ENCODE results near the gene FCHSD2.
A peak's percentile ranks its signal among the peaks of the same experiment; 100 is the strongest.

FCHSD2 gene

GRCh38 chr11:72823105-72823804 lies 318.9 kb downstream of the FCHSD2 start:
- no peak for DNase-seq (ENCODE audit: low spot score)
- no peak for TF ChIP-seq CTCF (IDR thresholded peaks at IDR 0.05; ENCODE audit: extremely low read depth, missing control alignments)

DNA sequence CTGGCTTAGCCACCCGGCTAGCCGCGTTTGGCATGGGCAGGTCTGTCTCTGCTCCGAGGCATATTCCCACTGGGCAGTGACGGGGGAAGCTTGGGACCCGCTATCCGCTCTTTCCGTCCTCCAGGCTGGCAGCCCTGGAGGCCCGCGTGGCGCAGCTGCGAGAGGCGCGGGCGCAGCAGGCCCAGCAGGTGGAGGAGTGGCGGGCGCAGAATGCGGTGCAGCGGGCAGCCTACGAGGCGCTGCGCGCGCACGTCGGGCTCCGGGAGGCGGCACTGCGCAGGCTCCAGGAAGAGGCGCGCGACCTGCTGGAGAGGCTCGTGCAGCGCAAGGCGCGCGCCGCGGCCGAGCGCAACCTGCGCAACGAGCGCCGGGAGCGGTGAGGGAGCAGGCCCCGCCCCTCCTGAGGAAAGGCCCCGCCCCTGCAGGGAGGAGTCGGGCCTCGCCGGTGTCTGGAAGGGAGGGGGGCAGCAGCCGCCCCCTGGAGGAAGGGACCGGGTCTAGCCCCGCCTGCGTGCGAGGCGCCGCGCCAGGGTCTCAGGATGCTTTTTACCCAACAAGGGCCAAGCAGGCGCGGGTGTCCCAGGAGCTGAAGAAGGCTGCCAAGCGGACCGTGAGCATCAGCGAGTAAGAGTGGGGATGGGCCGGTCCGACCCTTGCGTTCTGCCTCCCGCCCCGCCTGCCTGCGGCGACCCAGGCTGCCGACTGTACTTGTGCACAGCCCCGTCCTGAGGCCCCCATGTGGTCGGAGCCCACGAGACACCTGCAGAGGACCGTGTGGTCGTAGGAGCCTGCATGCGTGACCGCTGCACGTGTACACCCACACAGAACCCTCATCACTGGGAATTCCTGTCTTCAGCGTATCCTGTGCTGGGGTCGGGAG lies 320.0 kb downstream of the FCHSD2 start:
- DNase-seq (ENCODE audit: low spot score), result peak; percentile 97

DNA sequence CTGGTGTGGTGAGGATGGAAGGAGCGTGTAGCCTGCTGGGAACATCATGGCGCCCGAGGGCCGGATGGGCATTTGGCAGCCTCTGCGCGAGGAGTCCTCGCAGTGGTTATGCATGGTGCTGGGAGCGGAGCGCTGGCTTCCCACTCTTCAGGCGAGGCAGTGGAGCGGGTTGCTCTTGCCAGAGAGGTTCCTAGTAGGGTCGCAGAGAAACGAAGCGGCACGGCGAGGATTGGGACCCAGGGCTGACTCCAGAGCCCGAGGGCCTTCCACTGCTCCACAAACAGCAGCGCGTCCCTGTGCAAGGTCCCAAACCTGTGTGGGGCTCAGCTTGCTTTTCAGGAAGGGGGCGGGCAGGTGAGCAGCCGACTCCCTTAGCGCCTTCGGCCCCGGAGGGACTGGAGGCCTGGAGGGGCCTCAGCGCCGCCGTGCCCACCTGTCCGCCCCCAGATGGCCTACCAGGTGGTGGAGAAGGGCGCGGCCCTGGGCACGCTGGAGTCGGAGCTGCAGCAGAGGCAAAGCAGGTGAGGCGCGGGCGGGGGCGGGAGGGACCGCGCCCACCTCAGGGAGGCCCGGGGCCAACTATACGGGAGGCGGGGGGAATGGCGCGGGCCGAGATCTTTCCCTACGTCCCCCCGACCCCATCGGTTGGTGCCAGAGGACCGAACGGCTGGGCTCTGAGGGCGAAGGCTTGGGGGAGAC lies 320.7 kb downstream of the FCHSD2 start:
- DNase-seq (ENCODE audit: low spot score), result no peak
- no peak for TF ChIP-seq CTCF (IDR thresholded peaks at IDR 0.05; ENCODE audit: extremely low read depth, missing control alignments)

More for the DNA sequence above, 320.0 kb downstream of the FCHSD2 start:
- no peak for TF ChIP-seq CTCF (IDR thresholded peaks at IDR 0.05; ENCODE audit: extremely low read depth, missing control alignments)

DNA sequence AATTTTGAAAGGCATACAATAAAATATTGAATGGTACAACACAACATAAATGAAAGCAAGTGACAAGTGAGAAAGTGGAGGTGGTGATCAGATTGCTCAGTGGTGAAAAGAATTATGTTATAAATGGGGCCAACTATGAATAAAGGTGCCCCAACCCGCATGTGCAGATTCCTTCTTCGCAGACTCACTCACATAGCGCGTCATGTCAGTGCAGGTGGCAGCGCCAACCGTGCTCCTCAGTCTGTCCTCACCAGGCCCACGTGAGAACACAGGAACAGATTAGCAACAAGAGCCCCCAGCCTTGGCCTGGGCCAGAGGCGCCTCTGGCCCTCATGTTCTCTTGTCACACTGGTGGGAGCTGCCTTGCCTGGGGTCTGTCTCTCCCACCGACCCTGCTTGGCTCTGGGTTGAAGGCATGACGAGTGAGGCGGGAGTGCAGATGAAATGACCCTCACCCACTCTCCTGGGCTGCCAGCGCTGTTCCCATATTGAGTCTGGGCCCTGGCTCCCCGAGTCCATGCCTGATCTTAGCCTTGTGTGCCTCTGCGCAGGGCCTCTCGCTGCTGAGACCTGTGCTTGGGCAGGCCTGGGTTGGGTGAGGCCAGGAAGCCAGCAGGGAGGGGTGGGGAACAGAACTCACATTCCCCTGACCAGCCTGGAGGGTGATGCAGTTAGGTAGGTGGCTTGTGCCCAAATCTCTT lies 321.5 kb downstream of the FCHSD2 start:
- DNase-seq (ENCODE audit: low spot score), result no peak
- TF ChIP-seq CTCF (IDR thresholded peaks at IDR 0.05; ENCODE audit: extremely low read depth, missing control alignments), result no peak

GRCh38 chr11:72818971-72819370 lies 323.1 kb downstream of the FCHSD2 start:
- no peak for TF ChIP-seq CTCF (IDR thresholded peaks at IDR 0.05; ENCODE audit: extremely low read depth, missing control alignments)

DNA sequence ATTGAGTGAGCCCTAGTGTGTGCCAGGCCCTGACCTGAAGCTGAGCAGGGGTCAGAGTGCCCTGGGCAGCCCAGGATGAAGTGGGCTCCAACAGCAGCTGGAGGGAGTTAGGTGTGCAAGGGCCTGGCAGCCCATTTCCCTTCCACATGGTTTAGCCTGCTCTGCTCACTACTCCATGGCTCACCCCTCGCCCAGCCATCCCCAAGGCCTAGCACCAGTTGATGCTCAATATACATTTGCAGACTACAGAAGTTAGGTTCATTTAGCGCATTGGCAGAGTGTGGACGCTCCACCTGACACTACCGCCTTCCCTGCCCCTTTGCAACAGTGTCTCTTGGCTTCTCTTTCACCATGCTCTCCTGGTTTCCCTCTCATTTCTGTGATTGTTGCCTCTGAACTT lies 324.2 kb downstream of the FCHSD2 start:
- DNase-seq (ENCODE audit: low spot score), result no peak
- TF ChIP-seq CTCF (IDR thresholded peaks at IDR 0.05; ENCODE audit: extremely low read depth, missing control alignments), result no peak

More at GRCh38 chr11:72818971-72819370, 323.1 kb downstream of the FCHSD2 start:
- DNase-seq (ENCODE audit: low spot score), result no peak

All from GM20000 (cell line).